HepG2 (cell line): ENCODE data around the gene INO80. TPM values are rescaled to one million over a fixed set of nuclear protein-coding genes. Genes with fewer than 3 reads are reported as not detected.
A peak's percentile ranks its signal among the peaks of the same experiment; 100 is the strongest.

ENCODE experiments used
- CREB1 ChIP-seq, 2 experiments: fragments of 450-650 bp in 1 of 2; IDR thresholded peaks; 2 replicates each; pipeline ENCODE4 v1.6.1; 2016 to 2017; ENCODE audit warnings: control low read depth in 1 of 2, mild to moderate bottlenecking in 1 of 2, missing compliant biosample characterization in 1 of 2, missing genetic modification characterization in 1 of 2
- ELF3 ChIP-seq: IDR thresholded peaks from 2 replicates; pipeline ENCODE4 v1.6.1; 2016; ENCODE audit warnings: missing genetic modification reagents, missing compliant biosample characterization
- EZH2 ChIP-seq: conservative IDR thresholded peaks from 2 replicates; pipeline ENCODE4 v1.6.1; 2012; ENCODE audit warnings: mild to moderate bottlenecking, low read depth, low read length, moderate library complexity
- FOXJ3 ChIP-seq: sonication (generic); formaldehyde crosslinking; IDR thresholded peaks from 2 replicates; pipeline ENCODE4 v1.4.0; 2020; ENCODE audit warnings: missing genetic modification reagents, mild to moderate bottlenecking, borderline replicate concordance
- FOXM1 ChIP-seq: sonication (generic); formaldehyde crosslinking; IDR thresholded peaks from 2 replicates; pipeline ENCODE4 v1.5.0; 2020; ENCODE audit warnings: missing genetic modification reagents
- MTA1 ChIP-seq: sonication (generic); formaldehyde crosslinking; IDR thresholded peaks from 2 replicates; pipeline ENCODE4 v1.4.0; 2020; ENCODE audit warnings: missing genetic modification reagents, mild to moderate bottlenecking, borderline replicate concordance
- NR2F6 ChIP-seq, 2 experiments: IDR thresholded peaks; 2 replicates each; pipeline ENCODE4 v1.6.1; 2016; ENCODE audit warnings: antibody characterized with exemption in 1 of 2, mild to moderate bottlenecking in 1 of 2
- POLR2G ChIP-seq: fragments of 200-400 bp; formaldehyde crosslinking; IDR thresholded peaks from 2 replicates; pipeline ENCODE4 v1.6.1; 2018; ENCODE audit warnings: mild to moderate bottlenecking, low read depth, low read length, moderate library complexity
- PTBP1 ChIP-seq: fragments of 200-400 bp; formaldehyde crosslinking; IDR thresholded peaks from 2 replicates; pipeline ENCODE4 v1.6.1; 2018; ENCODE audit warnings: low read length, low read depth; ENCODE audit not compliant: poor library complexity, severe bottlenecking
- TAF1 ChIP-seq: sonication (generic); formaldehyde crosslinking; IDR thresholded peaks from 2 replicates; pipeline ENCODE4 v1.4.0; 2020; ENCODE audit warnings: missing genetic modification reagents
- TBX3 ChIP-seq: fragments of 450-650 bp; IDR thresholded peaks from 2 replicates; pipeline ENCODE4 v1.6.1; 2017; ENCODE audit warnings: antibody characterized with exemption, mild to moderate bottlenecking, inconsistent platforms, borderline replicate concordance
- TP53 ChIP-seq: sonication (generic); formaldehyde crosslinking; conservative IDR thresholded peaks from 2 replicates; pipeline ENCODE4 v1.4.0; 2020; ENCODE audit warnings: missing genetic modification reagents
- ZNF282 ChIP-seq: fragments of 450-650 bp; IDR thresholded peaks from 2 replicates; pipeline ENCODE4 v1.6.1; 2018; ENCODE audit not compliant: partially characterized antibody
- ZNF446 ChIP-seq: sonication (generic); formaldehyde crosslinking; IDR thresholded peaks from 2 replicates; pipeline ENCODE4 v1.5.0; 2020; ENCODE audit warnings: mild to moderate bottlenecking, missing genetic modification reagents
- ZNF543 ChIP-seq: sonication (generic); formaldehyde crosslinking; IDR thresholded peaks from 2 replicates; pipeline ENCODE4 v1.4.0; 2020; ENCODE audit warnings: mild to moderate bottlenecking, missing genetic modification reagents
- ZNF556 ChIP-seq: sonication (generic); formaldehyde crosslinking; IDR thresholded peaks from 2 replicates; pipeline ENCODE4 v1.4.0; 2020; ENCODE audit warnings: mild to moderate bottlenecking, missing genetic modification reagents, borderline replicate concordance
- ZNF761 ChIP-seq: sonication (generic); formaldehyde crosslinking; conservative IDR thresholded peaks from 2 replicates; pipeline ENCODE4 v1.4.0; 2020; ENCODE audit warnings: mild to moderate bottlenecking, missing genetic modification reagents
- ZSCAN22 ChIP-seq: sonication (generic); formaldehyde crosslinking; IDR thresholded peaks from 2 replicates; pipeline ENCODE4 v1.4.0; 2020; ENCODE audit warnings: mild to moderate bottlenecking, missing genetic modification reagents
- polyA plus RNA-seq, 8 experiments: library from polyadenylated mRNA; depleted of rRNA in 3 of 8; stranded (reverse) in 7 of 8; unstranded in 1 of 8; fragments of >200 nt; fragmentation: Illumina TruSeq in 4 of 8; extraction: Trizol in 4 of 8; gene quantifications; 2 replicates each; pipeline versions ENCODE4 v1.2.1 to v1.2.3, GENCODE V29; 2011 to 2016; ENCODE audit warnings: low read depth in 4 of 8, missing spikeins in 1 of 8, mixed read lengths in 1 of 8; ENCODE audit not compliant: insufficient read depth in 1 of 8
- total RNA-seq, 5 experiments: library from RNA; depleted of rRNA; stranded (reverse); fragments of >200 nt; fragmentation: Illumina TruSeq; extraction: Trizol; gene quantifications; 2 replicates each; pipeline ENCODE4 v1.2.3, GENCODE V29; 2016; ENCODE audit warnings: low read depth in 1 of 5
- TF ChIP-seq, protein P1 (sequence below): sonication (generic); formaldehyde crosslinking; conservative IDR thresholded peaks from 2 replicates; pipeline ENCODE4 v1.5.0; 2020; ENCODE audit warnings: missing genetic modification reagents
- TF ChIP-seq, protein P2 (sequence below): sonication (generic); formaldehyde crosslinking; IDR thresholded peaks from 2 replicates; pipeline ENCODE4 v1.5.0; 2020; ENCODE audit warnings: mild to moderate bottlenecking, missing genetic modification reagents, borderline replicate concordance
- TF ChIP-seq, protein P3 (sequence below): sonication (generic); formaldehyde crosslinking; IDR thresholded peaks from 2 replicates; pipeline ENCODE4 v1.4.0; 2020; ENCODE audit warnings: missing genetic modification reagents

Gene INO80
- total and polyA plus RNA-seq, 2 of the 13 experiments (the other 11 are each of a cell fraction or from before 2014, with no cell fraction given), result 3.6 to 14.8 TPM

DNA sequence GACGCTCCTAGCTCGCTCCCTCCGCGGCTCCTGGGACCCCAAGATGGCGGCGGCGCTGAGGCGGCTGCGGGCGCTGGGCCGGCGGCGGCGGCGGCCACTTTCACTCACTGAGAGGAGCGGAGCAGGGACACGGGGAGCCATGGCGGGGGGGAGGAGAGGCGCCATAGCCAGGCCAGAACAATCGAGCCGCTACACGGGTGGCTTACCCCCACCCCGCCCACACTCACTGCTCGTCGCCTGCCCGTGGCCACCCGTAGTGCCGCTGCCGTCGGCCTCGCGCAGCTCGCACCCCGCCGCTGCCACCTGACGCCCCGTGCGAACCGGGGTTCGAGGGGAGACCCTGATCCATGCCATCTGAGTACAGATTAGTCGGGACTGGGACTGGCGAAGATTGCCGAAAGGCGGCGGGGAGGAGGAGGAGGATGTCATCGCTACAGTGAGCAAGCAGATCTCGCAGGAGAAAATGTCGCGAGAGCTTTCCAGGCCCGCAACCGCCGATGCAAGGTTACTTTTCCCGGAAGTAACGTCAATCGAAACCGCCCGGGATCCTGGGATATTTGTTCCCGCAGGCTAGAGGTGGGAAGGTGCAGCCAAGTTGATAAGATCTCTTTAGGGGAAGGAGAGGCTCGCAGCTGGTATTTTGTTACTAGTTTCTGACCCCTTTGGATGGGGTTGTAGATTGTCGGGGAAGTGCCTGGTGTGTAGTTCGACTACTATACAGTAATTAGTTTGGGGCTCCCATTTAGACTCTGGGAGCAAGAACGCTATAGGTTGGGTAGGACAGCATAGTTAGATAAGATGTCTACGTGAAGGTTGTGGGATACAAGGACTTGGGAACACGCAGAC lies at the start of gene INO80 (continued):
- TF ChIP-seq, protein P1, sequence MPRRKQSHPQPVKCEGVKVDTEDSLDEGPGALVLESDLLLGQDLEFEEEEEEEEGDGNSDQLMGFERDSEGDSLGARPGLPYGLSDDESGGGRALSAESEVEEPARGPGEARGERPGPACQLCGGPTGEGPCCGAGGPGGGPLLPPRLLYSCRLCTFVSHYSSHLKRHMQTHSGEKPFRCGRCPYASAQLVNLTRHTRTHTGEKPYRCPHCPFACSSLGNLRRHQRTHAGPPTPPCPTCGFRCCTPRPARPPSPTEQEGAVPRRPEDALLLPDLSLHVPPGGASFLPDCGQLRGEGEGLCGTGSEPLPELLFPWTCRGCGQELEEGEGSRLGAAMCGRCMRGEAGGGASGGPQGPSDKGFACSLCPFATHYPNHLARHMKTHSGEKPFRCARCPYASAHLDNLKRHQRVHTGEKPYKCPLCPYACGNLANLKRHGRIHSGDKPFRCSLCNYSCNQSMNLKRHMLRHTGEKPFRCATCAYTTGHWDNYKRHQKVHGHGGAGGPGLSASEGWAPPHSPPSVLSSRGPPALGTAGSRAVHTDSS (CRISPR knock-in tag), result no peak
- TF ChIP-seq ZNF446 (CRISPR knock-in tag) (peak; percentile 68; the same call in 1 of the 2 replicates), TP53 (no peak), FOXJ3 (no peak), MTA1 (no peak), POLR2G (peak; percentile 98), EZH2 (no peak), ZNF282 (no peak), ELF3 (peak; percentile 77), ZNF556 (CRISPR knock-in tag) (peak; percentile 68; the same call in 1 of the 2 replicates), TBX3 (0 out of 2 replicates have a peak, but pooled peaks have one; percentile 37), ZNF761 (CRISPR knock-in tag) (0 out of 2 replicates have a peak, but pooled peaks have one; percentile 34), PTBP1 (no peak), FOXM1 (no peak), TAF1 (CRISPR knock-in tag) (peak; percentile 80), NR2F6 (IDR thresholded peaks at IDR 0.05) (0 out of 2 replicates have a peak, but pooled peaks have one; percentile 25), NR2F6 (CRISPR knock-in tag; IDR thresholded peaks at IDR 0.05) (no peak), ZNF543 (CRISPR knock-in tag) (peak; percentile 56), CREB1 (IDR thresholded peaks at IDR 0.05) (peak; percentile 58), CREB1 (CRISPR knock-in tag; IDR thresholded peaks at IDR 0.05) (peak; percentile 94), ZSCAN22 (CRISPR knock-in tag) (peak; percentile 90)
- TF ChIP-seq, protein P2, sequence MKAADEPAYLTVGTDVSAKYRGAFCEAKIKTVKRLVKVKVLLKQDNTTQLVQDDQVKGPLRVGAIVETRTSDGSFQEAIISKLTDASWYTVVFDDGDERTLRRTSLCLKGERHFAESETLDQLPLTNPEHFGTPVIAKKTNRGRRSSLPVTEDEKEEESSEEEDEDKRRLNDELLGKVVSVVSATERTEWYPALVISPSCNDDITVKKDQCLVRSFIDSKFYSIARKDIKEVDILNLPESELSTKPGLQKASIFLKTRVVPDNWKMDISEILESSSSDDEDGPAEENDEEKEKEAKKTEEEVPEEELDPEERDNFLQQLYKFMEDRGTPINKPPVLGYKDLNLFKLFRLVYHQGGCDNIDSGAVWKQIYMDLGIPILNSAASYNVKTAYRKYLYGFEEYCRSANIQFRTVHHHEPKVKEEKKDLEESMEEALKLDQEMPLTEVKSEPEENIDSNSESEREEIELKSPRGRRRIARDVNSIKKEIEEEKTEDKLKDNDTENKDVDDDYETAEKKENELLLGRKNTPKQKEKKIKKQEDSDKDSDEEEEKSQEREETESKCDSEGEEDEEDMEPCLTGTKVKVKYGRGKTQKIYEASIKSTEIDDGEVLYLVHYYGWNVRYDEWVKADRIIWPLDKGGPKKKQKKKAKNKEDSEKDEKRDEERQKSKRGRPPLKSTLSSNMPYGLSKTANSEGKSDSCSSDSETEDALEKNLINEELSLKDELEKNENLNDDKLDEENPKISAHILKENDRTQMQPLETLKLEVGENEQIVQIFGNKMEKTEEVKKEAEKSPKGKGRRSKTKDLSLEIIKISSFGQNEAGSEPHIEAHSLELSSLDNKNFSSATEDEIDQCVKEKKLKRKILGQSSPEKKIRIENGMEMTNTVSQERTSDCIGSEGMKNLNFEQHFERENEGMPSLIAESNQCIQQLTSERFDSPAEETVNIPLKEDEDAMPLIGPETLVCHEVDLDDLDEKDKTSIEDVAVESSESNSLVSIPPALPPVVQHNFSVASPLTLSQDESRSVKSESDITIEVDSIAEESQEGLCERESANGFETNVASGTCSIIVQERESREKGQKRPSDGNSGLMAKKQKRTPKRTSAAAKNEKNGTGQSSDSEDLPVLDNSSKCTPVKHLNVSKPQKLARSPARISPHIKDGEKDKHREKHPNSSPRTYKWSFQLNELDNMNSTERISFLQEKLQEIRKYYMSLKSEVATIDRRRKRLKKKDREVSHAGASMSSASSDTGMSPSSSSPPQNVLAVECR (CRISPR knock-in tag), result peak; percentile 62; the same call in 1 of the 2 replicates
- TF ChIP-seq, protein P3, sequence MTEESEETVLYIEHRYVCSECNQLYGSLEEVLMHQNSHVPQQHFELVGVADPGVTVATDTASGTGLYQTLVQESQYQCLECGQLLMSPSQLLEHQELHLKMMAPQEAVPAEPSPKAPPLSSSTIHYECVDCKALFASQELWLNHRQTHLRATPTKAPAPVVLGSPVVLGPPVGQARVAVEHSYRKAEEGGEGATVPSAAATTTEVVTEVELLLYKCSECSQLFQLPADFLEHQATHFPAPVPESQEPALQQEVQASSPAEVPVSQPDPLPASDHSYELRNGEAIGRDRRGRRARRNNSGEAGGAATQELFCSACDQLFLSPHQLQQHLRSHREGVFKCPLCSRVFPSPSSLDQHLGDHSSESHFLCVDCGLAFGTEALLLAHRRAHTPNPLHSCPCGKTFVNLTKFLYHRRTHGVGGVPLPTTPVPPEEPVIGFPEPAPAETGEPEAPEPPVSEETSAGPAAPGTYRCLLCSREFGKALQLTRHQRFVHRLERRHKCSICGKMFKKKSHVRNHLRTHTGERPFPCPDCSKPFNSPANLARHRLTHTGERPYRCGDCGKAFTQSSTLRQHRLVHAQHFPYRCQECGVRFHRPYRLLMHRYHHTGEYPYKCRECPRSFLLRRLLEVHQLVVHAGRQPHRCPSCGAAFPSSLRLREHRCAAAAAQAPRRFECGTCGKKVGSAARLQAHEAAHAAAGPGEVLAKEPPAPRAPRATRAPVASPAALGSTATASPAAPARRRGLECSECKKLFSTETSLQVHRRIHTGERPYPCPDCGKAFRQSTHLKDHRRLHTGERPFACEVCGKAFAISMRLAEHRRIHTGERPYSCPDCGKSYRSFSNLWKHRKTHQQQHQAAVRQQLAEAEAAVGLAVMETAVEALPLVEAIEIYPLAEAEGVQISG (CRISPR knock-in tag), result peak; percentile 60; the same call in 1 of the 2 replicates
